HepG2 (cell line): Measurements from ENCODE around the gene BANK1. TPM values are rescaled to one million over a fixed set of nuclear protein-coding genes. Genes with fewer than 3 reads are reported as not detected.

Source experiments
- MEIS2 ChIP-seq: sonication (generic); formaldehyde crosslinking; IDR thresholded peaks from 2 replicates; pipeline ENCODE4 v1.9.0; 2021; ENCODE audit warnings: mild to moderate bottlenecking, missing genetic modification reagents
- NR2F6 ChIP-seq, 2 experiments: IDR thresholded peaks; 2 replicates each; pipeline ENCODE4 v1.6.1; 2016; ENCODE audit warnings: antibody characterized with exemption in 1 of 2, mild to moderate bottlenecking in 1 of 2
- THRA ChIP-seq: sonication (generic); formaldehyde crosslinking; IDR thresholded peaks from 2 replicates; pipeline ENCODE4 v1.4.0; 2020; ENCODE audit warnings: missing genetic modification reagents, borderline replicate concordance
- TSC22D2 ChIP-seq: sonication (generic); formaldehyde crosslinking; IDR thresholded peaks from 2 replicates; pipeline ENCODE4 v1.5.1; 2020; ENCODE audit warnings: missing genetic modification reagents, mild to moderate bottlenecking, borderline replicate concordance
- YEATS2 ChIP-seq: sonication (generic); formaldehyde crosslinking; IDR thresholded peaks from 2 replicates; pipeline ENCODE4 v1.4.0; 2020; ENCODE audit warnings: missing genetic modification reagents, borderline replicate concordance
- ZNF121 ChIP-seq: sonication (generic); formaldehyde crosslinking; IDR thresholded peaks from 2 replicates; pipeline ENCODE4 v1.5.0; 2020; ENCODE audit warnings: mild to moderate bottlenecking, missing genetic modification reagents
- ZNF224 ChIP-seq: sonication (generic); formaldehyde crosslinking; IDR thresholded peaks from 2 replicates; pipeline ENCODE4 v1.5.0; 2020; ENCODE audit warnings: mild to moderate bottlenecking, missing genetic modification reagents
- ZNF263 ChIP-seq: sonication (generic); formaldehyde crosslinking; IDR thresholded peaks from 2 replicates; pipeline ENCODE4 v1.4.0; 2020; ENCODE audit warnings: missing genetic modification reagents
- ZNF501 ChIP-seq: sonication (generic); formaldehyde crosslinking; IDR thresholded peaks from 2 replicates; pipeline ENCODE4 v1.5.1; 2020; ENCODE audit warnings: mild to moderate bottlenecking, moderate library complexity, missing genetic modification reagents
- ZNF609 ChIP-seq: sonication (generic); formaldehyde crosslinking; IDR thresholded peaks from 2 replicates; pipeline ENCODE4 v1.4.0; 2020; ENCODE audit warnings: mild to moderate bottlenecking, missing genetic modification reagents, borderline replicate concordance
- ZSCAN20 ChIP-seq: sonication (generic); formaldehyde crosslinking; IDR thresholded peaks from 2 replicates; pipeline ENCODE4 v1.4.0; 2020; ENCODE audit warnings: missing genetic modification reagents, mild to moderate bottlenecking, borderline replicate concordance
- polyA plus RNA-seq, 8 experiments: library from polyadenylated mRNA; depleted of rRNA in 3 of 8; stranded (reverse) in 7 of 8; unstranded in 1 of 8; fragments of >200 nt; fragmentation: Illumina TruSeq in 4 of 8; extraction: Trizol in 4 of 8; gene quantifications; 2 replicates each; pipeline versions ENCODE4 v1.2.1 to v1.2.3, GENCODE V29; 2011 to 2016; ENCODE audit warnings: low read depth in 4 of 8, missing spikeins in 1 of 8, mixed read lengths in 1 of 8; ENCODE audit not compliant: insufficient read depth in 1 of 8
- total RNA-seq, 5 experiments: library from RNA; depleted of rRNA; stranded (reverse); fragments of >200 nt; fragmentation: Illumina TruSeq; extraction: Trizol; gene quantifications; 2 replicates each; pipeline ENCODE4 v1.2.3, GENCODE V29; 2016; ENCODE audit warnings: low read depth in 1 of 5
- TF ChIP-seq, protein P1 (sequence below): sonication (generic); formaldehyde crosslinking; IDR thresholded peaks from 2 replicates; pipeline ENCODE4 v1.5.0; 2020; ENCODE audit warnings: mild to moderate bottlenecking, missing genetic modification reagents, borderline replicate concordance

Gene BANK1
- total and polyA plus RNA-seq, 2 of the 13 experiments (the other 11 are each of a cell fraction or from before 2014, with no cell fraction given), result 0.15 TPM; not detected in 1

- TF ChIP-seq ZNF609 (CRISPR knock-in tag) (no peak), TSC22D2 (CRISPR knock-in tag) (no peak), ZNF224 (CRISPR knock-in tag) (no peak), ZNF263 (CRISPR knock-in tag) (no peak), MEIS2 (CRISPR knock-in tag) (no peak), ZNF121 (CRISPR knock-in tag) (no peak), YEATS2 (CRISPR knock-in tag) (no peak), THRA (CRISPR knock-in tag) (no peak), ZSCAN20 (CRISPR knock-in tag) (no peak), NR2F6 (IDR thresholded peaks at IDR 0.05) (no peak), NR2F6 (CRISPR knock-in tag; IDR thresholded peaks at IDR 0.05) (no peak), ZNF501 (CRISPR knock-in tag) (no peak)
- TF ChIP-seq, protein P1, sequence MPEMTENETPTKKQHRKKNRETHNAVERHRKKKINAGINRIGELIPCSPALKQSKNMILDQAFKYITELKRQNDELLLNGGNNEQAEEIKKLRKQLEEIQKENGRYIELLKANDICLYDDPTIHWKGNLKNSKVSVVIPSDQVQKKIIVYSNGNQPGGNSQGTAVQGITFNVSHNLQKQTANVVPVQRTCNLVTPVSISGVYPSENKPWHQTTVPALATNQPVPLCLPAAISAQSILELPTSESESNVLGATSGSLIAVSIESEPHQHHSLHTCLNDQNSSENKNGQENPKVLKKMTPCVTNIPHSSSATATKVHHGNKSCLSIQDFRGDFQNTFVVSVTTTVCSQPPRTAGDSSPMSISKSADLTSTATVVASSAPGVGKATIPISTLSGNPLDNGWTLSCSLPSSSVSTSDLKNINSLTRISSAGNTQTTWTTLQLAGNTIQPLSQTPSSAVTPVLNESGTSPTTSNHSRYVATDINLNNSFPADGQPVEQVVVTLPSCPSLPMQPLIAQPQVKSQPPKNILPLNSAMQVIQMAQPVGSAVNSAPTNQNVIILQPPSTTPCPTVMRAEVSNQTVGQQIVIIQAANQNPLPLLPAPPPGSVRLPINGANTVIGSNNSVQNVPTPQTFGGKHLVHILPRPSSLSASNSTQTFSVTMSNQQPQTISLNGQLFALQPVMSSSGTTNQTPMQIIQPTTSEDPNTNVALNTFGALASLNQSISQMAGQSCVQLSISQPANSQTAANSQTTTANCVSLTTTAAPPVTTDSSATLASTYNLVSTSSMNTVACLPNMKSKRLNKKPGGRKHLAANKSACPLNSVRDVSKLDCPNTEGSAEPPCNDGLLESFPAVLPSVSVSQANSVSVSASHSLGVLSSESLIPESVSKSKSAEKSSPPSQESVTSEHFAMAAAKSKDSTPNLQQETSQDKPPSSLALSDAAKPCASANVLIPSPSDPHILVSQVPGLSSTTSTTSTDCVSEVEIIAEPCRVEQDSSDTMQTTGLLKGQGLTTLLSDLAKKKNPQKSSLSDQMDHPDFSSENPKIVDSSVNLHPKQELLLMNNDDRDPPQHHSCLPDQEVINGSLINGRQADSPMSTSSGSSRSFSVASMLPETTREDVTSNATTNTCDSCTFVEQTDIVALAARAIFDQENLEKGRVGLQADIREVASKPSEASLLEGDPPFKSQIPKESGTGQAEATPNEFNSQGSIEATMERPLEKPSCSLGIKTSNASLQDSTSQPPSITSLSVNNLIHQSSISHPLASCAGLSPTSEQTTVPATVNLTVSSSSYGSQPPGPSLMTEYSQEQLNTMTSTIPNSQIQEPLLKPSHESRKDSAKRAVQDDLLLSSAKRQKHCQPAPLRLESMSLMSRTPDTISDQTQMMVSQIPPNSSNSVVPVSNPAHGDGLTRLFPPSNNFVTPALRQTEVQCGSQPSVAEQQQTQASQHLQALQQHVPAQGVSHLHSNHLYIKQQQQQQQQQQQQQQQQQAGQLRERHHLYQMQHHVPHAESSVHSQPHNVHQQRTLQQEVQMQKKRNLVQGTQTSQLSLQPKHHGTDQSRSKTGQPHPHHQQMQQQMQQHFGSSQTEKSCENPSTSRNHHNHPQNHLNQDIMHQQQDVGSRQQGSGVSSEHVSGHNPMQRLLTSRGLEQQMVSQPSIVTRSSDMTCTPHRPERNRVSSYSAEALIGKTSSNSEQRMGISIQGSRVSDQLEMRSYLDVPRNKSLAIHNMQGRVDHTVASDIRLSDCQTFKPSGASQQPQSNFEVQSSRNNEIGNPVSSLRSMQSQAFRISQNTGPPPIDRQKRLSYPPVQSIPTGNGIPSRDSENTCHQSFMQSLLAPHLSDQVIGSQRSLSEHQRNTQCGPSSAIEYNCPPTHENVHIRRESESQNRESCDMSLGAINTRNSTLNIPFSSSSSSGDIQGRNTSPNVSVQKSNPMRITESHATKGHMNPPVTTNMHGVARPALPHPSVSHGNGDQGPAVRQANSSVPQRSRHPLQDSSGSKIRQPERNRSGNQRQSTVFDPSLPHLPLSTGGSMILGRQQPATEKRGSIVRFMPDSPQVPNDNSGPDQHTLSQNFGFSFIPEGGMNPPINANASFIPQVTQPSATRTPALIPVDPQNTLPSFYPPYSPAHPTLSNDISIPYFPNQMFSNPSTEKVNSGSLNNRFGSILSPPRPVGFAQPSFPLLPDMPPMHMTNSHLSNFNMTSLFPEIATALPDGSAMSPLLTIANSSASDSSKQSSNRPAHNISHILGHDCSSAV (CRISPR knock-in tag), result no peak
These were observed 8.0 kb upstream of the BANK1 start (continued) for GRCh38 chr4:101782546-101782945.
